Subcutaneous abdominal adipose tissue (tissue), 5 donors: ENCODE measurements around the gene MAML2.

Source experiments
- H3K27ac ChIP-seq: one replicate; pipeline ENCODE4 v1.7.0; 2013; ENCODE audit warnings: low read depth, mild to moderate bottlenecking, inconsistent platforms, low read length, moderate library complexity
- H3K27me3 ChIP-seq, 5 donors: one replicate each; pipeline ENCODE4 v1.7.0; 2013; ENCODE audit warnings: low read length in 5 of 5, inconsistent platforms in 1 of 5; ENCODE audit not compliant: control insufficient read depth in 5 of 5, insufficient read depth in 4 of 5
- H3K36me3 ChIP-seq, 5 donors: one replicate each; pipeline ENCODE4 v1.7.0; 2013; ENCODE audit warnings: low read length in 5 of 5; ENCODE audit not compliant: control insufficient read depth in 5 of 5, insufficient read depth in 5 of 5
- H3K4me1 ChIP-seq, 5 donors: one replicate each; pipeline ENCODE4 v1.7.0; 2013; ENCODE audit warnings: low read length in 5 of 5, mild to moderate bottlenecking in 3 of 5, moderate library complexity in 1 of 5; ENCODE audit not compliant: control insufficient read depth in 5 of 5, insufficient read depth in 5 of 5
- H3K4me3 ChIP-seq, 5 donors: one replicate each; pipeline ENCODE4 v1.7.0; 2013; ENCODE audit warnings: low read length in 5 of 5, low read depth in 1 of 5
- H3K9ac ChIP-seq, 5 donors: one replicate each; pipeline ENCODE4 v1.7.0; 2013; ENCODE audit warnings: low read length in 5 of 5, mild to moderate bottlenecking in 4 of 5, moderate library complexity in 3 of 5
- H3K9me3 ChIP-seq, 5 donors: one replicate each; pipeline ENCODE4 v1.7.0; 2013; ENCODE audit warnings: low read length in 5 of 5; ENCODE audit not compliant: control insufficient read depth in 5 of 5
- donor health status: healthy.
- donor health status: healthy.
- donor health status: healthy.
- donor health status: healthy.
- donor health status: healthy.

Gene MAML2

GRCh38 chr11:95996621-95997235 is 346.3 kb downstream of the MAML2 start:
- Histone ChIP-seq H3K9me3 (no peaks in the 10 kb centered on the region), H3K9ac (peak overlapping the region in 1 of 5 donors; percentile 19), H3K36me3 (no peaks in the 10 kb centered on the region), H3K27me3 (no peaks in the 10 kb centered on the region), H3K27ac (peak overlapping the region; percentile 60), H3K4me1 (peaks cover 6 to 57% (median 33%) of the 10 kb centered on the region in 5 donors), H3K4me3 (no peak overlapping the region)

DNA sequence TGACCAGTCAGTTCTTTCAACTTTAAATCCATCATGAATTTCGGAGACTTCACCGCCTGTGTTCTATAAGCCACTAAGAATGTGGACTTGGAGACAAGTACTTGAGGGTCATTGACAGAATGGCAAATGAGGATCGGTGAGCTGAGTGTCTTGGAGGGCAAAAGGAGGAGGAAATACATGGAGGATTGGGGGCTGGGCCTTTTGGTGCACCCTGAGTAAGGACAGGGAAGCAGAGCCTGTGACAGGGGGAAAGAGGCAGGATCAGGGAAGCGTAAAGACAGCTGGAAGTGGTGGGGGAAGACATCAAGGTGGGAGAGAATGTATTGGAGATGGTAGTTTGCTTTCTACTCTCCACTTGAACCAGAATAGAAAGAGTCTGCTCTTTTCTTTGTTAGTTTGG is 348.7 kb downstream of the MAML2 start:
- H3K9ac ChIP-seq = no peak overlapping the region
- H3K36me3 ChIP-seq = peaks cover 0 to 9% (median 2%) of the 10 kb centered on the region in 5 donors
- no peak overlapping the region for H3K4me3 ChIP-seq
- no peaks in the 10 kb centered on the region for H3K27me3 ChIP-seq
- H3K27ac ChIP-seq = peak overlapping the region; percentile 69
- peaks cover 0 to 54% (median 18%) of the 10 kb centered on the region in 5 donors for H3K4me1 ChIP-seq
- no peaks in the 10 kb centered on the region for H3K9me3 ChIP-seq

DNA sequence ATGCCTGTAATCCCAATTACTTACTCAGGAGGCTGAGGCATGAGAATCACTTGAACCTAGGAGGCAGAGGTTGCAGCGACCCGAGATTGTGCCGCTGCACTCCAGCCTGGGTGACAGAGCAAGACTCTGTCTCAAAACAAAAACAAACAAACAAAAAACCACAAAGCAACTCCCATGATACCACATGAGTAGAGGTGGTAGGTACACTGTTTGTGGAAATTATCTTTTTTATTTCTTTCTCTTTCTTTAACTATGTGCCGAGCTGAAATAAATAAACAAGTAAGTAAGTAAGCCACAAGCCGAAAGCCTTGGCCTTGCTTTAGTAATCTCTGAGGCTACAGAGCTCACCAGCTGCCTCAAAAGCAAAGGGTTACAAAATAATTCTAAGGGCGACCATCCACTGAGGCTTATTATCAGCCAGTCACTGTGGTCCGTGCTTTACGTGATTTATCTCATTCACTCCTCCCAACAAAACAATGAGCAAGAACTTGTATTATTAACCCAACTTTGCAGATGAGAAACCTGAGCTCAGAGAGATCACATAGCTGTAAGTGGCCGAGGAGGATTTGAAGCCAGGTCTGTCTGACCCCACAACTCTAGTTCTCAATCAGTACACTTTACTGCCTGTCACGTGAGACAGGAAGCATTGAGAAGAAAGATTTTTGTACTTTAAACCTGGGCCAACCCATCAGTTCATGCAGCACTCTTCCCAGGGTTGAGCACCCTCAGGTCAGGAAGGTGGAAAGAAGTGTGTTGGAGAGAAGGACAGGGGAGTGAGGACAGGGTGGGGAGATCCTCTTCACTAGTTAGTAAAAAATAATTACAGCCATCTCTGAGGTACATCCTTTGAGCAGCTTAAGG is 349.3 kb downstream of the MAML2 start:
- Histone ChIP-seq H3K27ac (peak overlapping the region; percentile 69), H3K36me3 (peaks cover 0 to 15% (median 4%) of the 10 kb centered on the region in 5 donors), H3K4me1 (peaks cover 0 to 50% (median 18%) of the 10 kb centered on the region in 5 donors), H3K9me3 (no peaks in the 10 kb centered on the region), H3K9ac (peak overlapping the region in 1 of 5 donors; percentile 27), H3K4me3 (no peak overlapping the region), H3K27me3 (no peaks in the 10 kb centered on the region)

GRCh38 chr11:95991545-95991944 is 351.4 kb downstream of the MAML2 start:
- Histone ChIP-seq H3K9me3 (no peaks in the 10 kb centered on the region), H3K27ac (peak overlapping the region; percentile 69), H3K9ac (no peak overlapping the region)

DNA sequence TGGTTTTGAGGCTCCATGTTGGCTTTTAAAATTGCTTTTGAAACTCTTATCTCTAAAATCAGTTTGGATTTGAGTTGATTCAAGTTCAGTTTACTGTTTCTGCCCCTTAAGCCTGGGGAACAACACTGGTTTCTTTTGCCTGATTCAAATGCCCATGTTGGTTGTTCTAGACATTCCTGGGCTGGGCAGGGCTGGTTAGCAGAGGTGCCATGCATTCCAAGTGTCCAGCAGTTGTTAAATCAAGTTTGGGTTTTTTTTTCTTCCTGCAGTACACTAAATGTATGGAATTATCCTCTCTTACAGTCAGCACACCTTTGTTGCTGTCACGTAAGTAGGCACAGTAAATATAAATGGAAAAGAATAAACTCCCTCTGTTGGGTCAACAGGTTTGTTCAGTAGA is 351.9 kb downstream of the MAML2 start:
- Histone ChIP-seq H3K4me1 (peaks cover 0 to 34% (median 18%) of the 10 kb centered on the region in 5 donors), H3K27me3 (no peaks in the 10 kb centered on the region), H3K4me3 (no peak overlapping the region), H3K27ac (peak overlapping the region; percentile 69), H3K36me3 (peaks cover 0 to 19% (median 10%) of the 10 kb centered on the region in 5 donors), H3K9ac (no peak overlapping the region), H3K9me3 (no peaks in the 10 kb centered on the region)

More at GRCh38 chr11:95991545-95991944, 351.4 kb downstream of the MAML2 start:
- Histone ChIP-seq H3K27me3 (no peaks in the 10 kb centered on the region), H3K36me3 (peaks cover 0 to 18% (median 10%) of the 10 kb centered on the region in 5 donors), H3K4me3 (no peak overlapping the region), H3K4me1 (peaks cover 0 to 38% (median 18%) of the 10 kb centered on the region in 5 donors)

GRCh38 chr11:95989780-95990179 is 353.2 kb downstream of the MAML2 start:
- Histone ChIP-seq H3K9ac (no peak overlapping the region), H3K36me3 (peaks cover 0 to 19% (median 10%) of the 10 kb centered on the region in 5 donors), H3K4me3 (no peak overlapping the region), H3K27me3 (no peaks in the 10 kb centered on the region), H3K4me1 (peaks cover 0 to 46% (median 18%) of the 10 kb centered on the region in 5 donors), H3K27ac (peak overlapping the region; percentile 47), H3K9me3 (no peaks in the 10 kb centered on the region)

GRCh38 chr11:95989076-95989605 is 353.9 kb downstream of the MAML2 start:
- Histone ChIP-seq H3K4me1 (peaks cover 0 to 46% (median 18%) of the 10 kb centered on the region in 5 donors), H3K27ac (peak overlapping the region; percentile 47), H3K36me3 (peaks cover 3 to 23% (median 12%) of the 10 kb centered on the region in 5 donors)

GRCh38 chr11:95985174-95985808 is 357.7 kb downstream of the MAML2 start:
- Histone ChIP-seq H3K27me3 (no peaks in the 10 kb centered on the region), H3K4me1 (peaks cover 0 to 16% (median 0%) of the 10 kb centered on the region in 5 donors), H3K36me3 (peaks cover 19 to 47% (median 27%) of the 10 kb centered on the region in 5 donors), H3K4me3 (no peak overlapping the region), H3K9ac (peak overlapping the region in 1 of 5 donors; percentile 28), H3K27ac (peak overlapping the region; percentile 60), H3K9me3 (no peaks in the 10 kb centered on the region)

More at GRCh38 chr11:95989076-95989605, 353.9 kb downstream of the MAML2 start:
- no peaks in the 10 kb centered on the region for H3K27me3 ChIP-seq
- H3K9ac ChIP-seq = no peak overlapping the region
- no peaks in the 10 kb centered on the region for H3K9me3 ChIP-seq
- no peak overlapping the region for H3K4me3 ChIP-seq

DNA sequence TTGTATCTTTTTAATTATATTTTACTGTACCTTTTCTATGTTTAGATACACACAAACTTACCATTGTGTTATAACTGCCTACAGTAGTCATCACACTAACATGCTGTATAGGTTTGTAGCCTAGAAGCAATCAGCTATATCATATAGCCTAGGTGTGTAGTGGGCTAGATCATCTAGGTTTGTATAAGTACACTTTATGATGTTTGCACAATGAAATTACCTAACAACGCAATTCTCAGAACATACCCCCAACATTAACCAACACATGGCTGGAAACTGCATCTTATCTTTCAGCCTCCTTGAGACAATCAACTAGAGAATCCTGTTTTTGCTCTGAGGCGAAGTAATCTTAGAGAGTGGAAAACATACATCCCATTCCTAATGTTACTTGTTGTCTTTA is 358.9 kb downstream of the MAML2 start:
- no peak overlapping the region for H3K27ac ChIP-seq
- no peaks in the 10 kb centered on the region for H3K9me3 ChIP-seq
- no peak overlapping the region for H3K4me3 ChIP-seq
- peaks cover 25 to 51% (median 34%) of the 10 kb centered on the region in 5 donors for H3K36me3 ChIP-seq
- H3K27me3 ChIP-seq = no peaks in the 10 kb centered on the region
- H3K9ac ChIP-seq = no peak overlapping the region
- peaks cover 0 to 11% (median 0%) of the 10 kb centered on the region in 5 donors for H3K4me1 ChIP-seq
